ENCODE data around the gene CXCR5.
"Not testable (repeated sequence)": the region's sequence is repeated elsewhere in the genome, so short reads cannot be mapped to it uniquely, and the experiment has no call there.

Gene CXCR5

GRCh38 chr11:118883368-118884071, at the start of gene CXCR5:
CXCR5 (plus strand) TSS chr11:118883892; CDS start chr11:118883942, 50 bp downstream.
- no peak for DNase-seq

- DNase-seq, result peak; percentile 13
These were observed 49.2 kb upstream of the CXCR5 start for GRCh38 chr11:118834427-118835028.

DNA sequence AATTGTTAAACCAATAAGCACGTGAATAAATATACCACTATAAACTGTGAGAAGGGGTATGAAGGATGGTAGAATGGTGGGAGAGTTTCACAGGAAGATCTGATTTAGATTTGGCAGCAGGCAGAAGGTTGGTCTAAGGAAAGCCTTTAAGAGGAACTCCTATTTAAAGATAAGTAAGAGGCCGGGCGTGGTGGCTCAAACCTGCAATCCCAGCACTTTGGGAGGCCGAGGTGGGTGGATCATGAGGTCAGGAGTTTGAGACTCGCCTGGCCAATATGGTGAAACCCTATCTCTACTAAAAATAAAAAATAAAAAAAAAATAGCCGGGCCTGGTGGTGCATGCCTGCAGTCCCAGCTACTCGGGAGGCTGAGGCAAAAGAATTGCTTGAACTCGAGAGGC, 45.8 kb upstream of the CXCR5 start:
- DNase-seq, result no peak

- DNase-seq, result no peak
These were observed 44.7 kb upstream of the CXCR5 start for GRCh38 chr11:118838905-118839553.

DNA sequence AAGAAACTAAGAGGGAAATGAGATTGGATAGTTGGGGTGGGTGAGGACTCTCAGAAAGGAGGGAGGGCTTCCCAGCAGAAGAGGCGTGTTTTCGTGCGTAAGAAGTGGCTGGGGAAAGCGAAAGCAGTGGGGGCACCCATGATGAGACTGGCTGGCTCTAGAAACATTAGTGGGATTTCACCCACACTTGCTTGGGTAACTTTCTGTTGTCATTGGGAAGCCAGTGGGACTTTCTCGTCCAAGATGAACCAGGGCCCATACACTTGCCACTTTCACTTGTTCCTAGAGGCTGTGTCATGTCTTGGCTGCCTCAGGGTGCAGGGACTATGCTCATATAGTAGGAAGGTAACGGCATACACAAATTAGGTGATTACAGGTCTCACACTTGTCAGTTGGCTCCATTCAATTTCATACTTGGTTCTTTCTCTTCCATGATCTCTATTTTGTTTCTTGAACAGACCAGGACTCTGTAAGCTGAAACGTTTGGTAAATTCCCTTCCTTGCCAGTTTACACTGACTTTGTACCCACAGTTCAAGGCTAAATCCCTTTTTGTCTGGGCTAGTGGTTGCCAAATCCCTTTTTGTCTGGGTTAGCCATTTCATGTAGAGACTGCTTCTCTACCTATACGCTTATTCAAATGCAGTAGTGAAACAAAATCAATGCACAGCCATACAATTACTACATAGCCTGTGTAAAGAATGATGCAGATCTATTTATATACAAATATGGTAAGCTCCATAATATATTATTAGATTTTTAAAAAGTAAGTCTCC, 42.0 kb upstream of the CXCR5 start:
- DNase-seq, result no peak

DNA sequence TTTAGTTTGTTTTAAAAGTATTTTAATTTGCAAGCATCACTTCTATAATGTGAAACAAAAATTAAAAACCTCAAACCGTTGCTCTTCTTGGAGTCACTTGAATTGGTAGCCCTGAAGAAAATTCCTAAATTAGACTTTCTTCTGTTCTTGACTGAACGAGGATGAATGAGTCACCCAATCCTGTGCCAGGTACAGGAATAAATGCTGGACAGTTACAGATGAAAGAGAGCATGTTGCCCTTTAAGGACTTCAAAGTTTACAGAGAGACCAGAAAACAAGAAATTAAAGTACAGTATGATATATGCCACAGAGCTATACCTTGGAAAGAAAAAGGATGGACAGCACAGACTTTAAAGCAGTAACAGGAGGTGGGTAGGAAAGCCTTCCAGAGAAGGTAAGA, 41.3 kb upstream of the CXCR5 start:
- no peak for DNase-seq

DNA sequence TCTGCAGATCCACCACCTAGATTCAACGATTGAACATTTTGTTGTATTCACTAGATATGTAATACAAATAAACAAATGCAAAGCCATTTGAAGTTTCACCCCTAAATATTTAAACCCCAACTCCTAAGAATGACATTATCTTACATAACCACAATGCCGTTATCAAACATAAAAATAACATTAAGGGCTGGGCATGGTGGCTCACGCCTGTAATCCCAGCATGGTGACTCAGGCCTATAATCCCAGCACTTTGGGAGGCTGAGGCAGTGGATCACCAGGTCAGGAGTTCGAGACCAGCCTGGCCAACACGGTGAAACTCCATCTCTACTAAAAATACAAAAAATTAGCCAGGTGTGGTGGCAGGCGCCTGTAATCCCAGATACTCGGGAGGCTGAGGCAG, 40.8 kb upstream of the CXCR5 start:
- not testable (repeated sequence) for DNase-seq

- no peak for DNase-seq
These were observed 40.1 kb upstream of the CXCR5 start for GRCh38 chr11:118843565-118843964.

DNA sequence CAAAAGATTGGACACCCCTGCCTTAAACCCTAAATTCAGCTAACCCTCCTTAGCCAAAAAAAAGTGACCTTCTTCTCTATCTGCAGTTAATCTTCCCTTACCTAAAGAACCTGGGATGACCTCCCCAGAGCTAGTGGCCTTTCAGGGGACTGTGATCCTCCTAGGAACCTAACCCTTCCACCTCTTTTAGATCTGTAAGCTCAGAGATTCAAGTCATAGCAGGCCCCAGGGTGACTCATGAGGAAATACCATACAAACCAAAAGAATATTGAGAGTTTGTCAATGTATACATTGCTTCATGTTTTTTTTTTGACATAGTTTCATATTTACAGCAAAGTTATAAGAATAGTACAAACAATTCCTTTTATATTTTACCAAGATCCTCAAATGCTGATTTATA, 38.3 kb upstream of the CXCR5 start:
- DNase-seq, result peak; percentile 59

- no peak for DNase-seq
These were observed 37.3 kb upstream of the CXCR5 start for GRCh38 chr11:118846181-118846935.

DNA sequence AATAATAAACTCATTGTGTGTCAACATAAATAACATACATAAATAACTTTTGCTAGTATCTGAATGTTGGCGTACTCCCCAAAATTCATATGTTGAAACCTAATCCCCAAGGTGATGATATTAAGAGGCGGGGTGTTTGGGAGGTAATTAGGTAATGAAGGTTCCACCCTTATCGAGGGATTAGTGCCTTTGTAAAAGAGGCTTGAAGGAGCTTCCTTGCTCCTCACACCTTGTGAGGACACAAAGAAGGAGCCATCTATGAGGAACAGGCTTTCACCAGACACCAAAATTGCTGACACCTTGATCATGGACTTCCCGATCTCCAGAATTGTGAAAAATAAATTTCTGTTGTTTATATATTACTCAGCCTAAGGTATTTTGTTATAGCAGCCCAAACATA, 33.9 kb upstream of the CXCR5 start:
- DNase-seq, result no peak

DNA sequence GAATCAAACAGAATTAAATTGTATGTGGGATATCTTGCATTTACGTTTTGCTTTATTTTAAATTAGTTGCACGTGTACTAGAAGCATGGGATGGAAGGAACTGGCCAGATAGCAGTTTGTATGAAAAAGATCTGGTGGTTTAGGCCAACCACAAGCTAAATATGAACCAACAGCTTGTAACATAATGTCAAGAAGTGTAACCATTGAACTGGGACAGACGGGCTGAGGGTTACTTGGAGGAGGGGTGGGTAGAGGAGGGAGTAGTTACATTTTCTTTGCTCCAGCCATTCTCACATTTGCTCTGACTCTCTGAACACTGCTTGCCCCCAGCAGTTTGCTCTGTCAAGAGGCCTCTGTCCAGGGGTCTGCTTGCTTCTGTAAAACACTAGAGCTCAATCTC, 31.7 kb upstream of the CXCR5 start:
- no peak for DNase-seq

DNA sequence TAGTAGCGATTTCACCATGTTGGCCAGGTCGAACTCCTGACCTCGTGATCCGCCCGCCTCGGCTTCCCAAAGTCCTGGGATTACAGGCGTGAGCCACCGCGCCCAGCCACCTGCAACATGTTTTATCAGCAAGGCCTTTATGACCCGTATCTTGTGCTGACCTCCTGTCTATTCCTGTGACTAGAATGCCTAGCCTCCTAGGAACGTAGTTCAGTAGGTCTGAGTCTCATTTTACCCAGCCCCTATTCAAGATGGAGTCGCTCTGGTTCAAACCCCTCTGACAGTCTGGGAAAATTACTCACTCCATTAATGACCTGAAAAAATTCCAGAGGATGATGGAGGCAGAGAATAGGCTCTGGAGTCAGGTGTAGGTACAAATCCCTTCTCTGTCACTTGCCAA, 30.0 kb upstream of the CXCR5 start:
- no peak for DNase-seq

GRCh38 chr11:118856314-118856713, 27.4 kb upstream of the CXCR5 start:
- no peak for DNase-seq

- DNase-seq, result no peak
These were observed 26.3 kb upstream of the CXCR5 start for GRCh38 chr11:118857385-118857784.

DNA sequence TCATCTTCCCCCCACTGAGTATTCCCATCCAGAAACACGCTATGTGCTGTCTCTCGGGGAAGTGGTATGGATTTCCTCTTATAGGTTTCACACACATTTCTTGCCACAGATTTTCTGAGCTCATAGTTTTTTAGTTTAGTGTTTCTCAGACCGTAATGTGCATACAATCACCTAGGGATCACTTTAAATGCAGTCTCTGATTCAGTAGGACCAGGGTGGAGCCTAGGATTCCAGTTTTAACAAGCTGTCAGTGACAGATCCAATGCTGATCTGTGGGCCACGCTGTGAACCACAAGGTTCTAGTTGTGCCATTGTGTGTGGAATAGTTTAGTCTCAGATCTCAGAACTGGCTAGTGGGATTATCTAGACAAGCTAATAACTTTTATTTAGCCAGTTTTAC, 23.7 kb upstream of the CXCR5 start:
- DNase-seq, result no peak

DNA sequence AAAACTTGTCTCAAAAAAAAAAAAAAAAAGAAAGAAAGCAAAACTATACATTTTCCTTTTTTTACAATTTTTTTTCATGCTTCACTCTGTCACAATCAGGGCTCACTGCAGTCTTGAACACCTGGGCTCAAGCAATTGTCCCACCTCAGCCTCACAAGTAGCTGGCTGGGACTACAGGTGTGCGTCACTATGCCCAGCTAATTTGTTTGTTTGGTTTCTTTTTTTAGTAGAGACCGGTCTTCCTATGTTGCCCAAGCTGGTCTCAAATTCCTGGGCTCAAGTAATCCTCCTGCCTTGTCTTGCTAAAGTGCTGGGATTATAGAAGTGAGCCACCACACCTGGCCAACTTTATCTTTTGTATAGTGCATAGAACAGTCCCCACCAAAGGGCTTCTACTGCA, 15.0 kb upstream of the CXCR5 start:
- DNase-seq, result no peak

DNA sequence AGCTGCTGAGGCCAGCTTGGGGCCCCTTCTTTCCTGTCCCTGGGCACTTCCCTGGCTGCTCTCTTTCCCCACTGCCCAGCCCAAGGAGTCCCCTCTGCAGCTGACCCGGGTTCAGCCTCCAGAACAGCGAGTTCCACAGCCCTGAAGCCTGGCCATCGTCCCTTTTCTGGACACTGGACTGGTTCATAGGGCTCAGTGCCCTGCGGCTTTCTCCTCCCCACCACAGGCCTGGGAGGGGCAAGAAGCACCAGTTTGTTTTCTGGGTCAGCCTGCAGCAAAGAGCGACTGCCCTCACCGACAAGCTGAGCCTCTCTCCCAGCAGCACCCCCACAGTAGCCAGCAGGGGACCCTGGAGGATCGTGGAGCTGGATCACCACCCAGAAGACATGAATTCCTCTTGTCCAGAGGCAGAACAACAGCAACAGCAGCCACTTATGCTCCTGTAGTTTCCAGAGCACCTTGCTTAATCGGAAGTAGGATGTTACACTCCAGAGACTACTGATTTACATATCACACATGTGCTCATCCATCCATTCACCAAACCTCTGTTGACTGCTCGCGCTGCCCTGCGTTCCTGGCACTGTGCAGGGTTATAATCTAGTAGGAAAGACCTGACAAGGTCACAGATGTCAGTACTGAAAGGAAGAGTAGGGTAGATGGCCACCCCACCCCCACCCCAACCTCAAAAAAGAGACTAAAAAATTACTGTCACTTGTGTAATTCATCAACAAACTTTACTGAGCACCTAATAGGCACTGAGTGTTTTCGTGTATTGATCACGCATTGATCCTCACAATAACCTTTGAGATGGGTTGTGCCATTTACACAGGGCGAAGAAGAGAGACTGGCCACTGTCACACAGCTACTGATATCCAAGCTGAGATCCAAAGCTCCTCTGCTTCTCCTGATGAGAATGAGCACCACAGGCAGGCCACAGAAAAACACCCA, 13.0 kb upstream of the CXCR5 start:
- DNase-seq, result peak; percentile 37

GRCh38 chr11:118872403-118872821, 11.3 kb upstream of the CXCR5 start:
- no peak for DNase-seq

- DNase-seq, result no peak
These were observed 9.9 kb upstream of the CXCR5 start for GRCh38 chr11:118873804-118874203.

- DNase-seq, result no peak
These were observed 7.4 kb upstream of the CXCR5 start for GRCh38 chr11:118876286-118876685.

Data from EL (cell line).